Measurements from ENCODE around the gene CACNA1C. TPM values are rescaled to one million over a fixed set of nuclear protein-coding genes. Genes with fewer than 3 reads are reported as not detected.
A peak's percentile ranks its signal among the peaks of the same experiment; 100 is the strongest.
"Not testable (repeated sequence)": the region's sequence is repeated elsewhere in the genome, so short reads cannot be mapped to it uniquely, and the experiment has no call there.

The CACNA1C gene
- total and polyA plus RNA-seq, 2 donors (not counting 1 experiment from before 2014, with no cell fraction given), result 7.6 to 11.4 TPM

GRCh38 chr12:2739069-2739468, 686.3 kb downstream of the CACNA1C start:
- Histone ChIP-seq H3K4me3 (replicated peaks in 1 of 4; ENCODE audit: control extremely low read depth in 1 of 4, insufficient read depth in 1 of 4, low read depth in 3 of 4, low read length in 4 of 4) (no peak overlapping the region), H3K4me1 (ENCODE audit: control insufficient read depth, extremely low read depth, insufficient read depth, low read length) (no peaks in the 10 kb centered on the region), H3K9me3 (ENCODE audit: control insufficient read depth, insufficient read depth, low read depth, low read length) (no peaks in the 10 kb centered on the region), H3K27ac (ENCODE audit: insufficient read depth, low read length) (no peak overlapping the region), H3K79me2 (ENCODE audit: control insufficient read depth, insufficient read depth, low read length) (no peaks in the 10 kb centered on the region), H3K4me2 (ENCODE audit: extremely low read depth, insufficient read depth, low read length) (no peak overlapping the region), H4K20me1 (ENCODE audit: control insufficient read depth, extremely low read depth, insufficient read depth, low read length) (peaks cover 4% of the 10 kb centered on the region), H2AFZ (ENCODE audit: low read length) (no peak overlapping the region), H3K36me3 (ENCODE audit: control insufficient read depth, insufficient read depth, low read length) (no peaks in the 10 kb centered on the region), H3K27me3 (ENCODE audit: control insufficient read depth, insufficient read depth, low read length) (peaks cover 15% of the 10 kb centered on the region), H3K9ac (ENCODE audit: insufficient read depth, low read length) (no peak overlapping the region)
- DNase-seq (ENCODE audit: low read depth in 2 of 2), result no peak
- TF ChIP-seq EZH2 (IDR thresholded peaks at IDR 0.05; ENCODE audit: low read length, missing control alignments) (no peak), CTCF (conservative IDR thresholded peaks at IDR 0.05 in 1 of 2, IDR thresholded peaks at IDR 0.05 in 1 of 2; ENCODE audit: low read depth in 1 of 2, low read length in 2 of 2) (no peak)

- TF ChIP-seq EZH2 (IDR thresholded peaks at IDR 0.05; ENCODE audit: low read length, missing control alignments), result no peak
- TF ChIP-seq CTCF (conservative IDR thresholded peaks at IDR 0.05 in 1 of 2, IDR thresholded peaks at IDR 0.05 in 1 of 2; ENCODE audit: low read depth in 1 of 2, low read length in 2 of 2), result peak; percentile 58 to 59
- no peak overlapping the region for H3K9ac ChIP-seq (ENCODE audit: insufficient read depth, low read length)
- no peaks in the 10 kb centered on the region for H3K36me3 ChIP-seq (ENCODE audit: control insufficient read depth, insufficient read depth, low read length)
- H3K27ac ChIP-seq (ENCODE audit: insufficient read depth, low read length), result no peak overlapping the region
- no peak overlapping the region for H3K4me2 ChIP-seq (ENCODE audit: extremely low read depth, insufficient read depth, low read length)
- H2AFZ ChIP-seq (ENCODE audit: low read length), result no peak overlapping the region
- no peaks in the 10 kb centered on the region for H3K79me2 ChIP-seq (ENCODE audit: control insufficient read depth, insufficient read depth, low read length)
- no peak overlapping the region for H3K4me3 ChIP-seq (replicated peaks in 1 of 4; ENCODE audit: control extremely low read depth in 1 of 4, insufficient read depth in 1 of 4, low read depth in 3 of 4, low read length in 4 of 4)
- H3K4me1 ChIP-seq (ENCODE audit: control insufficient read depth, extremely low read depth, insufficient read depth, low read length), result no peaks in the 10 kb centered on the region
- H4K20me1 ChIP-seq (ENCODE audit: control insufficient read depth, extremely low read depth, insufficient read depth, low read length), result peaks cover 4% of the 10 kb centered on the region
- H3K9me3 ChIP-seq (ENCODE audit: control insufficient read depth, insufficient read depth, low read depth, low read length), result no peaks in the 10 kb centered on the region
- peaks cover 15% of the 10 kb centered on the region for H3K27me3 ChIP-seq (ENCODE audit: control insufficient read depth, insufficient read depth, low read length)
- peak; percentile 22 to 50 for DNase-seq (ENCODE audit: low read depth in 2 of 2)
Observed at GRCh38 chr12:2739832-2740641, 687.2 kb downstream of the CACNA1C start.

GRCh38 chr12:2742037-2742436, 689.2 kb downstream of the CACNA1C start:
- not testable (repeated sequence) for H3K4me1 ChIP-seq (ENCODE audit: control insufficient read depth, extremely low read depth, insufficient read depth, low read length); H3K79me2 ChIP-seq (ENCODE audit: control insufficient read depth, insufficient read depth, low read length); H3K27me3 ChIP-seq (ENCODE audit: control insufficient read depth, insufficient read depth, low read length); H3K4me2 ChIP-seq (ENCODE audit: extremely low read depth, insufficient read depth, low read length); H3K9ac ChIP-seq (ENCODE audit: insufficient read depth, low read length); H2AFZ ChIP-seq (ENCODE audit: low read length); H3K4me3 ChIP-seq (replicated peaks in 1 of 4; ENCODE audit: control extremely low read depth in 1 of 4, insufficient read depth in 1 of 4, low read depth in 3 of 4, low read length in 4 of 4); H4K20me1 ChIP-seq (ENCODE audit: control insufficient read depth, extremely low read depth, insufficient read depth, low read length); H3K36me3 ChIP-seq (ENCODE audit: control insufficient read depth, insufficient read depth, low read length); H3K9me3 ChIP-seq (ENCODE audit: control insufficient read depth, insufficient read depth, low read depth, low read length); H3K27ac ChIP-seq (ENCODE audit: insufficient read depth, low read length); DNase-seq (ENCODE audit: low read depth in 2 of 2)
